Sigmoid colon (tissue), 7 donors: ENCODE data around the gene CDC42BPA. TPM values are rescaled to one million over a fixed set of nuclear protein-coding genes. Genes with fewer than 3 reads are reported as not detected.

Source experiments
- DNase-seq: peaks from one replicate; pipeline ENCODE4 v3.0.0-alpha.2; 2019
- H3K27ac ChIP-seq, 4 donors: fragments of 200-600 bp; sonication (generic); one replicate each; pipeline ENCODE4 v1.5.1; 2016 to 2019; ENCODE audit warnings: mild to moderate bottlenecking in 1 of 4
- H3K27me3 ChIP-seq, 3 donors: fragments of 200-600 bp; sonication (generic); one replicate each; pipeline ENCODE4 v1.5.1; 2019; ENCODE audit warnings: mild to moderate bottlenecking in 1 of 3
- H3K36me3 ChIP-seq, 4 donors: fragments of 200-600 bp; sonication (generic); one replicate each; pipeline ENCODE4 v1.5.1; 2016 to 2019
- H3K4me1 ChIP-seq, 4 donors: fragments of 200-600 bp; sonication (generic); one replicate each; pipeline ENCODE4 v1.5.1; 2017 to 2019
- H3K4me3 ChIP-seq, 4 donors: fragments of 200-600 bp; sonication (generic); one replicate each; pipeline ENCODE4 v1.5.1; 2017 to 2019; ENCODE audit warnings: mild to moderate bottlenecking in 2 of 4, moderate library complexity in 1 of 4
- H3K9me3 ChIP-seq, 4 donors: fragments of 200-600 bp in 3 of 4; sonication (generic) in 3 of 4; one replicate each; pipeline versions ENCODE4 v1.5.1 to v1.6.1; 2013 to 2019
- CTCF ChIP-seq, 4 experiments: fragments of 450-650 bp in 3 of 4; fragments of 200-600 bp in 1 of 4; IDR thresholded peaks; one replicate each; pipeline ENCODE4 v1.5.1; 2016 to 2019; ENCODE audit warnings: antibody characterized with exemption in 4 of 4, mild to moderate bottlenecking in 3 of 4, moderate library complexity in 2 of 4
- EP300 ChIP-seq, 4 donors: sonication (generic); formaldehyde crosslinking; IDR thresholded peaks; one replicate each; pipeline ENCODE4 v1.6.1; 2017; ENCODE audit warnings: antibody characterized with exemption in 4 of 4
- POLR2A ChIP-seq, 2 donors: fragments of 450-650 bp; IDR thresholded peaks; one replicate each; pipeline ENCODE4 v1.6.1; 2016; ENCODE audit warnings: antibody characterized with exemption in 2 of 2, mild to moderate bottlenecking in 2 of 2, moderate library complexity in 2 of 2
- POLR2AphosphoS5 ChIP-seq, 4 donors: sonication (generic); formaldehyde crosslinking; IDR thresholded peaks; one replicate each; pipeline ENCODE4 v1.6.1; 2017; ENCODE audit warnings: antibody characterized with exemption in 4 of 4
- WGBS, 2 donors: extraction: QIAGEN DNeasy Blood & Tissue Kit; methylation state at CpG; one replicate each; pipeline ENCODE4 v1.1.7; 2013; 5-methylcytosine and 5-hydroxymethylcytosine counted together
- intact Hi-C: fragments of 100-400 bp; cut with DNase I; formaldehyde crosslinking; loops from one replicate; pipeline ENCODE4 v1.15.1; 2023
- polyA plus RNA-seq, 3 donors: library from polyadenylated mRNA; stranded (reverse); fragments of 200-250 nt; gene quantifications; one replicate each; pipeline ENCODE4 v1.2.3, GENCODE V29; 2013
- total RNA-seq, 4 donors: library from RNA; depleted of rRNA; stranded (reverse); fragments of >200 nt; gene quantifications; one replicate each; pipeline ENCODE4 v1.1.0, GENCODE V29; 2016
- donor health status: healthy with polysubstance abuse.
- donor health status: Bipolar disorder and iron deficiency.
- donor health status: healthy.

The CDC42BPA gene
- total and polyA plus RNA-seq, 7 donors: 8.4 to 93.6 (median 60.8) TPM

GRCh38 chr1:227303662-227304061, 14.6 kb downstream of the CDC42BPA start:
- Histone ChIP-seq H3K27ac (no peak overlapping the region), H3K36me3 (no peaks in the 10 kb centered on the region), H3K4me1 (peaks cover 0 to 36% (median 19%) of the 10 kb centered on the region in 4 donors), H3K9me3 (no peaks in the 10 kb centered on the region), H3K27me3 (no peaks in the 10 kb centered on the region), H3K4me3 (no peak overlapping the region)
- TF ChIP-seq CTCF (IDR thresholded peaks at IDR 0.05): no peak
- TF ChIP-seq EP300 (IDR thresholded peaks at IDR 0.05): no peak
- no peak for TF ChIP-seq POLR2A (IDR thresholded peaks at IDR 0.05)
- no peak for TF ChIP-seq POLR2AphosphoS5 (IDR thresholded peaks at IDR 0.05)
- intact Hi-C loops: no loop called here
- DNase-seq: no peak

- Histone ChIP-seq H3K36me3 (no peaks in the 10 kb centered on the region), H3K4me1 (peaks cover 0 to 29% (median 22%) of the 10 kb centered on the region in 4 donors), H3K27me3 (no peaks in the 10 kb centered on the region), H3K27ac (peak overlapping the region in 2 of 4 donors; percentile 58 to 73), H3K9me3 (no peaks in the 10 kb centered on the region), H3K4me3 (no peak overlapping the region)
- no peak for DNase-seq
- intact Hi-C loops: no loop called here
- 95 to 96% methylated on average over 7 of the region's 7 CpGs for WGBS, 2 donors
- TF ChIP-seq POLR2AphosphoS5 (IDR thresholded peaks at IDR 0.05) (no peak), POLR2A (IDR thresholded peaks at IDR 0.05) (no peak), EP300 (IDR thresholded peaks at IDR 0.05) (no peak), CTCF (IDR thresholded peaks at IDR 0.05) (no peak)
Measured at GRCh38 chr1:227300682-227301081, 17.6 kb downstream of the CDC42BPA start.

- no peak for TF ChIP-seq POLR2A (IDR thresholded peaks at IDR 0.05)
- Histone ChIP-seq H3K4me1 (peaks cover 0 to 30% (median 26%) of the 10 kb centered on the region in 4 donors), H3K27ac (peak overlapping the region in 3 of 4 donors; percentile 58 to 73 (median 67)), H3K4me3 (no peak overlapping the region), H3K9me3 (no peaks in the 10 kb centered on the region), H3K27me3 (no peaks in the 10 kb centered on the region), H3K36me3 (no peaks in the 10 kb centered on the region)
- intact Hi-C loops: no loop called here
- no peak for DNase-seq
- 12 to 54% methylated on average over 4 of the region's 4 CpGs for WGBS, 2 donors
Measured at GRCh38 chr1:227299688-227300087, 18.6 kb downstream of the CDC42BPA start.

GRCh38 chr1:227299241-227299627, 19.1 kb downstream of the CDC42BPA start:
- intact Hi-C loops: no loop called here
- Histone ChIP-seq H3K36me3 (no peaks in the 10 kb centered on the region), H3K9me3 (no peaks in the 10 kb centered on the region), H3K4me1 (peaks cover 0 to 30% (median 26%) of the 10 kb centered on the region in 4 donors), H3K27me3 (no peaks in the 10 kb centered on the region), H3K4me3 (no peak overlapping the region), H3K27ac (peak overlapping the region; percentile 9 to 73 (median 62))
- no peak for DNase-seq
- TF ChIP-seq POLR2AphosphoS5 (IDR thresholded peaks at IDR 0.05) (no peak), POLR2A (IDR thresholded peaks at IDR 0.05) (no peak), EP300 (IDR thresholded peaks at IDR 0.05) (no peak), CTCF (IDR thresholded peaks at IDR 0.05) (no peak)

GRCh38 chr1:227298512-227299240, 19.6 kb downstream of the CDC42BPA start:
- Histone ChIP-seq H3K27me3 (no peaks in the 10 kb centered on the region), H3K9me3 (no peaks in the 10 kb centered on the region), H3K4me3 (no peak overlapping the region), H3K27ac (peak overlapping the region; percentile 9 to 73 (median 62)), H3K4me1 (peaks cover 0 to 30% (median 26%) of the 10 kb centered on the region in 4 donors), H3K36me3 (no peaks in the 10 kb centered on the region)
- WGBS, 2 donors: 75 to 76% methylated on average over 3 of the region's 3 CpGs
- intact Hi-C loops: no loop called here
- no peak for DNase-seq
- TF ChIP-seq POLR2AphosphoS5 (IDR thresholded peaks at IDR 0.05) (no peak), POLR2A (IDR thresholded peaks at IDR 0.05) (no peak), CTCF (IDR thresholded peaks at IDR 0.05) (no peak), EP300 (IDR thresholded peaks at IDR 0.05) (no peak)
